ENCODE measurements around the gene KCTD3.

GRCh38 chr1:215645182-215645581 is 78.1 kb downstream of the KCTD3 start:
- TF ChIP-seq CTCF (IDR thresholded peaks at IDR 0.05) (no peak), EP300 (IDR thresholded peaks at IDR 0.05) (no peak), POLR2A (IDR thresholded peaks at IDR 0.05) (no peak)
